Thymus (tissue), 11 donors: Measurements from ENCODE around the gene G6PC1. TPM values are rescaled to one million over a fixed set of nuclear protein-coding genes. Genes with fewer than 3 reads are reported as not detected.
"Not testable (repeated sequence)": the region's sequence is repeated elsewhere in the genome, so short reads cannot be mapped to it uniquely, and the experiment has no call there.

Experiments used
- DNase-seq, 9 donors: peaks; one replicate each; pipeline ENCODE4 v3.0.0-alpha.2; 2013; ENCODE audit warnings: low spot score in 9 of 9, low read depth in 6 of 9, missing footprints in 1 of 9
- H3K27ac ChIP-seq, 2 donors: one replicate each; pipeline ENCODE4 v1.5.1; 2013; ENCODE audit warnings: control low read depth in 1 of 2, low read depth in 1 of 2, low read length in 1 of 2, mild to moderate bottlenecking in 1 of 2, moderate library complexity in 1 of 2
- H3K27me3 ChIP-seq, 2 donors: one replicate each; pipeline ENCODE4 v1.5.1; 2013; ENCODE audit warnings: low read length in 1 of 2; ENCODE audit not compliant: control insufficient read depth in 2 of 2, insufficient read depth in 1 of 2
- H3K36me3 ChIP-seq, 2 donors: one replicate each; pipeline ENCODE4 v1.5.1; 2013; ENCODE audit warnings: low read length in 1 of 2, mild to moderate bottlenecking in 1 of 2, moderate library complexity in 1 of 2; ENCODE audit not compliant: control insufficient read depth in 2 of 2, insufficient read depth in 2 of 2
- H3K4me1 ChIP-seq, 2 donors: one replicate each; pipeline ENCODE4 v1.5.1; 2013; ENCODE audit warnings: low read length in 2 of 2; ENCODE audit not compliant: control insufficient read depth in 2 of 2, insufficient read depth in 2 of 2
- H3K4me3 ChIP-seq, 2 donors: one replicate each; pipeline ENCODE4 v1.5.1; 2013; ENCODE audit warnings: low read length in 2 of 2, control low read depth in 1 of 2, mild to moderate bottlenecking in 1 of 2
- H3K9me3 ChIP-seq, 2 donors: one replicate each; pipeline ENCODE4 v1.5.1; 2013; ENCODE audit warnings: low read length in 1 of 2, mild to moderate bottlenecking in 1 of 2; ENCODE audit not compliant: control insufficient read depth in 2 of 2, insufficient read depth in 1 of 2
- WGBS: extraction: QIAGEN DNeasy Blood & Tissue Kit; methylation state at CpG from one replicate; pipeline ENCODE4 v1.1.7; 2013; 5-methylcytosine and 5-hydroxymethylcytosine counted together
- polyA plus RNA-seq: library from polyadenylated mRNA; stranded (reverse); fragments of 200-250 nt; gene quantifications from one replicate; pipeline ENCODE4 v1.2.3, GENCODE V29; 2013
- total RNA-seq: library from RNA; stranded (reverse); fragments of 120-200 nt; gene quantifications from one replicate; pipeline ENCODE4 v1.2.4, GENCODE V29; 2013
- donor health status: healthy.

Gene G6PC1
- total and polyA plus RNA-seq, 2 donors: 0.05 to 0.07 TPM

DNA sequence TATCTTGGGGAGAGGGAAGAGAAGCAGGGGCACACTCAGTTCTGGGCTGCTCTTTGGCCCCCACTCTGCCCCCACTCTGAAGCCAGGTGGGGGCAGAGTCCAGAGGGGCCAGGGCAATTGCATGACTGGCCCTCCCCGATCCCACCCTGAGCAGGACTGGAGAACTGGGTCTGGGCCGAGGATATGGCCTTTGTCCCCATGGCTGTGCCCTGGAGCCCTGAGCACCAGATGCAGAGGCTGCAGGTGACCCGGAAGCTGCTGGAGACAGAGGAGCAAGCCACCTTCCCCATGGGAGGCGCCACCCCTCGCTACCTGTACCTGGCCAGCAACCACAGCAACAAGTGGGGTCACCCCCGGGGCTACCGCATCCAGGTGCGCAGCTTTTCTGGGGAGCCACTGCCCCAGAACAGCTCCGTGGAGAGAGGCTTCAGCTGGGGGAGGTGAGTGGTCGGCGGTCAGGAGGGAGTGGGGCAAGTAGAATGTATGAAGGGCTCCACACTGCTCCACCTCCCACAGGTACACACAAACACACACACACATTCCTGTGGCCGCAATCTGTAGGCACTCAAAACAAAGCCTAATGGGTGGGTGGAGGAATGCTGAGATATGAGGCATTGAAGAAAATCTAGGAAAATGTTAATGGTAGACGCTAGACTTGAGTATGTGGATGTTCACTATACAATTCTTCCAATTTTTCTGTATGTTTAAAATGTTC, 28.2 kb upstream of the G6PC1 start:
- H3K27ac ChIP-seq: no peak overlapping the region
- DNase-seq: no peak

GRCh38 chr17:42873315-42873714, 27.3 kb upstream of the G6PC1 start:
- Histone ChIP-seq H3K9me3 (peaks cover 0 to 12% of the 10 kb centered on the region in 2 donors), H3K27me3 (peaks cover 0 to 4% of the 10 kb centered on the region in 2 donors), H3K27ac (no peak overlapping the region), H3K36me3 (no peaks in the 10 kb centered on the region), H3K4me1 (no peaks in the 10 kb centered on the region), H3K4me3 (no peak overlapping the region)
- WGBS: 96% methylated on average over 6 of the region's 6 CpGs
- no peak for DNase-seq

More for the DNA sequence above, 28.2 kb upstream of the G6PC1 start:
- Histone ChIP-seq H3K9me3 (peaks cover 0 to 12% of the 10 kb centered on the region in 2 donors), H3K4me3 (no peak overlapping the region), H3K36me3 (no peaks in the 10 kb centered on the region), H3K27me3 (no peaks in the 10 kb centered on the region), H3K4me1 (no peaks in the 10 kb centered on the region)
- WGBS: 97% methylated on average over 13 of the region's 13 CpGs

DNA sequence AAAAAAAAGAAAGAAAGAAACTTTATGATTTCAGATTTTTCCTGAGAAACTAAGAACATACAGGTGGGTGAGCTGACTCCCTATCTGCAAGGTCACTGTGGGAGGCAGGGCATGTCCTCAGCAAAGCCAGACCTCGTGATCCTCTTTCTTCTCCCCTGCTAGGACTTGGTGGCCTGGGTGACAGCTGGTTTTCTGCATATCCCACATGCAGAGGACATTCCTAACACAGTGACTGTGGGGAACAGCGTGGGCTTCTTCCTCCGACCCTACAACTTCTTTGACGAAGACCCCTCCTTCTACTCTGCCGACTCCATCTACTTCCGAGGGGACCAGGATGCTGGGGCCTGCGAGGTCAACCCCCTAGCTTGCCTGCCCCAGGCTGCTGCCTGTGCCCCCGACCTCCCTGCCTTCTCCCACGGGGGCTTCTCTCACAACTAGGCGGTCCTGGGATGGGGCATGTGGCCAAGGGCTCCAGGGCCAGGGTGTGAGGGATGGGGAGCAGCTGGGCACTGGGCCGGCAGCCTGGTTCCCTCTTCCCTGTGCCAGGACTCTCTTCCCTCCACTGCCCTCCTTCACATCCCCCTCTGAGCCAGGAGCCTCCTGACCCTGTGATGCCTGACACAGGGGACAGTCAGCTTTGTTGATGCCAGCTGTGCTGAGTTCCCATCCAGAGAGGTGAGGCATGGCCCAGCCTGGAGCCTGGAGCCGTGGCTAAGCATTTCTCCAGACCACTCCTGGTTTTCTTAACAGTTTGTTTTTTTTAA, 26.5 kb upstream of the G6PC1 start:
- not testable (repeated sequence) for H3K27me3 ChIP-seq, H3K27ac ChIP-seq, H3K4me3 ChIP-seq, H3K4me1 ChIP-seq, DNase-seq, H3K36me3 ChIP-seq
- WGBS: 96% methylated on average over 9 of the region's 12 CpGs
- peaks cover 0 to 12% of the 10 kb centered on the region in 2 donors for H3K9me3 ChIP-seq

DNA sequence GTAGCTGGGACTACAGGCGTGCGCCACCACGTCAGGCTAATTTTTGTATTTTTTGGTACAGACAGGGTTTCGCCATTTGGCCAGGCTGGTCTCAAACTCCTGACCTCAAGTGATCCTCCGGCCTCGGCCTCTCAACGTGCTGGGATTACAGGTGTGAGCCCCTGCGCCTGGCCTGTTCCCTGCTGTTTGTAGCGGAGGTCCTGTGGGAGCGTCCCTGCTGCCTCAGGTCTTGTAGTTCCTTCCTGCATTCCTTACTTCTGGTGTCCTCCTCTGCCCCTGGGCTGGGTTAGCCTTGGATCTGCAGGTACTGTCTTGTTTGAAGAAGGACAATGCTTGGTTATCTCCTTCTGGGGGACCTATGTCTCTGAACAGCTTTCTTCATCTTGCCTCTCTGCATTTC, 23.6 kb upstream of the G6PC1 start:
- Histone ChIP-seq H3K27me3 (peaks cover 0 to 4% of the 10 kb centered on the region in 2 donors), H3K36me3 (no peaks in the 10 kb centered on the region), H3K9me3 (no peaks in the 10 kb centered on the region), H3K4me3 (no peak overlapping the region), H3K4me1 (no peaks in the 10 kb centered on the region), H3K27ac (no peak overlapping the region)
- DNase-seq: no peak
- WGBS: 98% methylated on average over 10 of the region's 10 CpGs

- no peaks in the 10 kb centered on the region for H3K9me3 ChIP-seq
- no peaks in the 10 kb centered on the region for H3K4me1 ChIP-seq
- DNase-seq: no peak
- 81% methylated on average over 13 of the region's 13 CpGs for WGBS
- peaks cover 0 to 4% of the 10 kb centered on the region in 2 donors for H3K27me3 ChIP-seq
- no peak overlapping the region for H3K27ac ChIP-seq
- no peak overlapping the region for H3K4me3 ChIP-seq
- no peaks in the 10 kb centered on the region for H3K36me3 ChIP-seq
Observed at GRCh38 chr17:42878123-42878880, 22.3 kb upstream of the G6PC1 start.

DNA sequence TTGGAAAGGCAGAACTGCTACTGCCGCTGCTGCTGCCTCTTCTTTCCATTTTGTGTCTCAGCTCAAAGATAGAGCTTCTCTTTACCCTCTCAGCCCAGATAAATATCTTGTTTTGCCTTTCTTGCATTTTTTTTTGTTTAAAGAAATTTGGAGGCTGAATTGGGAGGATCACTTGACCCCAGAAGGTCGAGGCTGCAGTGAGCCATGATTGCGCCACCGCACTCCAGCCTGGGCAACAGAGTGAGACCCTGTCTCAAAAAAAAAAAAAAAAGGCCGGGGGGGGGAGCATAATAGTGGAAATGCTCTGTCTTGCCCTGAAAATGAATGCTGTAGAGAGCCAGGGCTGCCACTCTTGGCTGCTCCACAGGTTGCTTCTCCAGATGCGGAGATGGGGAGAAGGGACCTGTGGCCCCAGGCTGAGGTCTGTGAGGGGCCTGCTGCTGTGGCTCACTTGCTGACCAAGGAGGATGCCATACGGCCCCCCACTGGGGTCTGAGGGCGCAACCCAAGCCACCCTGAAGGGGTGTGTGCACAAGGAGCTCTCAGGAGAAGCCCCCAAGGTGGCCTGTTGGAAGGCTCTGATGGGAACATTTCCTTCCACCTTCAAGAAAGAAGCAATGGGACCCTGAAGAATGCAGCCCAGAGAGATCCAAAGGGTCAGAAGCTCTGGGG, 21.5 kb upstream of the G6PC1 start:
- no peak overlapping the region for H3K27ac ChIP-seq
- 91% methylated on average over 8 of the region's 8 CpGs for WGBS
- H3K4me1 ChIP-seq: no peaks in the 10 kb centered on the region
- DNase-seq: no peak
- no peak overlapping the region for H3K4me3 ChIP-seq
- H3K36me3 ChIP-seq: no peaks in the 10 kb centered on the region
- H3K27me3 ChIP-seq: peaks cover 0 to 4% of the 10 kb centered on the region in 2 donors
- H3K9me3 ChIP-seq: no peaks in the 10 kb centered on the region

DNA sequence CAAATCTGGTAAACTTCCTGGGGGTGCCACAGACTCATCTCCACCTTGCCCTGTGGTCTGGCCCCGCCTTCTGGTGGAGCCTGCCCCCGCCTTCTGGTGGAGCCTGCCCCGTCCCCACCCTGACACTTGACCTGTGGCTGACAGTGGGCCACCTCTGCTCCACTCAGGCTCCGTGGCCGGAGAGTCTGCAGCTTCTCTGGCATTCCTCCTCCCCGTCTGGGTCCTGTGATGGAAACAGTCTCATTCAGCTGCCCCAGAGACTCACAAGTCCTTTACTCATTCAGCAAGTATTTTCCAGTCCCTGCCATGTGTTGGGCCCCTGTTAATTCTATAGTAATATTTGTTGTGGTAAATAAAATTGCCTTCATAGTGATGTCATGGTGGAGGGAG, 21.0 kb upstream of the G6PC1 start:
- no peaks in the 10 kb centered on the region for H3K4me1 ChIP-seq
- no peak overlapping the region for H3K27ac ChIP-seq
- no peak overlapping the region for H3K4me3 ChIP-seq
- DNase-seq: no peak
- WGBS: 92% methylated on average over 6 of the region's 6 CpGs
- peaks cover 0 to 4% of the 10 kb centered on the region in 2 donors for H3K27me3 ChIP-seq
- no peaks in the 10 kb centered on the region for H3K36me3 ChIP-seq
- no peaks in the 10 kb centered on the region for H3K9me3 ChIP-seq

- Histone ChIP-seq H3K36me3 (no peaks in the 10 kb centered on the region), H3K27me3 (peaks cover 0 to 4% of the 10 kb centered on the region in 2 donors), H3K4me1 (no peaks in the 10 kb centered on the region), H3K4me3 (no peak overlapping the region), H3K9me3 (no peaks in the 10 kb centered on the region), H3K27ac (no peak overlapping the region)
- no peak for DNase-seq
- 92% methylated on average over 5 of the region's 5 CpGs for WGBS
Observed at GRCh38 chr17:42880776-42881310, 19.8 kb upstream of the G6PC1 start.
